Measurements from ENCODE around the gene ISG20. TPM values are rescaled to one million over a fixed set of nuclear protein-coding genes. Genes with fewer than 3 reads are reported as not detected.

The ISG20 gene
- total and polyA plus RNA-seq, 2 donors (not counting 3 experiments of a cell fraction or from before 2014, with no cell fraction given), result 6.4 to 7.5 TPM

DNA sequence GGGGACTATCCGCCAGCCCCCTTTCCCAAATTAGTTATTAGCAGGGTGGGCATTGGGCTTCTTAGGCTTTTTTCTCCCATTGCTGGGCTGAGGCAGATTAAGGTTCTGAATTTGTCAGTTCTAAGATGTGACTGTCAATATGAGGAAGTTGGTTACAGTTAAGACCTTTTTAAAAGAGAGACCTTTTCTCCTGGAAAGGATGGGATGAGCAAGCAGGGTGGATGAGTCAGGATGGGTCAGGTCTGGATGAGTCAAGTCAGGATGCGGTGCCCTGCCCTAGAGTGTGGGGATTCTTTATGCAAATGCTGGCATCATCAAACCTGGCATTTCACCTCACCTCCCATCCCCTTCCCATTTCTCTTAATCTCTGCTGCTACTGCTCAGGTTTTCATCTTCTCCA, 15.8 kb upstream of the ISG20 start:
- TF ChIP-seq POLR2A (IDR thresholded peaks at IDR 0.05; ENCODE audit: low read depth, low read length), result no peak
- TF ChIP-seq POLR2AphosphoS5 (IDR thresholded peaks at IDR 0.05; ENCODE audit: insufficient read depth, low read depth, low read length), result peak; percentile 18
- TF ChIP-seq FOS (IDR thresholded peaks at IDR 0.05; ENCODE audit: borderline replicate concordance, insufficient read depth, low read length), result peak; percentile 96
- TF ChIP-seq GATA2 (IDR thresholded peaks at IDR 0.05; ENCODE audit: insufficient read depth, insufficient read length, low read depth, low read length), result no peak
- POLR2A ChIA-PET, result no interaction called here
- Histone ChIP-seq H3K9me3 (replicated peaks; ENCODE audit: control insufficient read depth, insufficient read depth, low read length) (no peaks in the 10 kb centered on the region), H3K9ac (replicated peaks; ENCODE audit: extremely low read depth, insufficient read depth, low read length) (peak overlapping the region; percentile 87), H3K36me3 (ENCODE audit: control insufficient read depth in 2 of 2, extremely low read depth in 1 of 2, insufficient read depth in 2 of 2, low read length in 2 of 2) (peaks cover 7 to 11% of the 10 kb centered on the region in 2 experiments), H3K4me2 (ENCODE audit: insufficient read depth, low read length) (peak overlapping the region; percentile 84), H3K27me3 (ENCODE audit: control insufficient read depth in 2 of 2, insufficient read depth in 2 of 2, low read length in 2 of 2) (no peaks in the 10 kb centered on the region), H3K4me3 (replicated peaks in 1 of 3; ENCODE audit: insufficient read depth in 1 of 3, low read depth in 1 of 3, low read length in 3 of 3) (peak overlapping the region in 1 of 3 experiments; percentile 78), H3K9me1 (replicated peaks; ENCODE audit: control insufficient read depth, extremely low read depth, insufficient read depth, low read length) (no peaks in the 10 kb centered on the region), H2AFZ (ENCODE audit: low read depth, low read length) (no peak overlapping the region), H4K20me1 (replicated peaks; ENCODE audit: control insufficient read depth, extremely low read depth, insufficient read depth, low read length) (no peaks in the 10 kb centered on the region), H3K27ac (ENCODE audit: insufficient read depth, low read depth, low read length) (peak overlapping the region; percentile 81), H3K4me1 (ENCODE audit: control insufficient read depth, extremely low read depth, insufficient read depth, low read length) (peaks cover 31% of the 10 kb centered on the region), H3K79me2 (ENCODE audit: control insufficient read depth, insufficient read depth, low read length) (peaks cover 69% of the 10 kb centered on the region)
- FAIRE-seq (peak; percentile 84), DNase-seq (ENCODE audit: low read depth, low spot score) (peak; percentile 55)
- BruUV-seq (replicated peaks), result no TSS peak
- intact Hi-C loops (cut with micrococcal nuclease), result loop anchor here (5.0 to 10.0 kb wide), 3 partner anchors 156 to 712 kb away; partner anchors contain the start of genes MRPL46, MRPS11 and POLG
- CTCF ChIA-PET, result interaction anchor here (1.1 to 2.1 kb wide), 2 partner anchors 9 to 211 kb away, joined by 3 to 69 read pairs; no protein-coding TSS in a partner anchor
- dilution Hi-C loops (cut with MboI; ENCODE audit: extremely low pct_ligation_motif_present, low sequenced_read_pairs), result no loop called here

DNA sequence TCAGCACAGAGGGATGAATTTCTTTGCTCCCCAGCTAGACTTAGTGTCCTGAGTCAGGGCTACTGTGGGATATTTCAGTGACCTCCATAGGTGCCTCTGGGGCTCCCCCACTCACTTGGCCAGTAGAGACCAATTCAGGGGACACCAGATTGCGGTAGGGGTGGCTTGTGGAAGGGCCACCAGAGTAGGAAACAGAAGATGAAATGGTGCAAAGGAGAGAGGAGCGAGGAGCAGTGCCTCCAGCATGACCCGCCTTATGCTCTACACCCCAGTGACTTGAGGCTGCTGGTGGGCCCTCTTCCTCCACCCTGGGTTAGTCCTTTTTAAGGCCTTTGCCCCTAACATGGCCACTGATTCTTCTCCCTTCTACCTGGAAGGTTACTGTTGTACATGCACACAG, 15.2 kb upstream of the ISG20 start:
- FAIRE-seq (no peak), DNase-seq (ENCODE audit: low read depth, low spot score) (no peak)
- H3K4me1 ChIP-seq (ENCODE audit: control insufficient read depth, extremely low read depth, insufficient read depth, low read length), result peaks cover 31% of the 10 kb centered on the region
- BruUV-seq (replicated peaks), result no TSS peak
- no peak overlapping the region for H3K4me3 ChIP-seq (replicated peaks in 1 of 3; ENCODE audit: insufficient read depth in 1 of 3, low read depth in 1 of 3, low read length in 3 of 3)
- peaks cover 7 to 12% of the 10 kb centered on the region in 2 experiments for H3K36me3 ChIP-seq (ENCODE audit: control insufficient read depth in 2 of 2, extremely low read depth in 1 of 2, insufficient read depth in 2 of 2, low read length in 2 of 2)
- no peak overlapping the region for H2AFZ ChIP-seq (ENCODE audit: low read depth, low read length)
- POLR2A ChIA-PET, result interaction anchor here (1.4 kb wide), 1 partner anchor 15 kb away, joined by 8 read pairs; the partner anchor contains the start of gene ISG20
- no peak overlapping the region for H3K9ac ChIP-seq (replicated peaks; ENCODE audit: extremely low read depth, insufficient read depth, low read length)
- no peaks in the 10 kb centered on the region for H3K9me3 ChIP-seq (replicated peaks; ENCODE audit: control insufficient read depth, insufficient read depth, low read length)
- H4K20me1 ChIP-seq (replicated peaks; ENCODE audit: control insufficient read depth, extremely low read depth, insufficient read depth, low read length), result no peaks in the 10 kb centered on the region
- H3K79me2 ChIP-seq (ENCODE audit: control insufficient read depth, insufficient read depth, low read length), result peaks cover 75% of the 10 kb centered on the region
- dilution Hi-C loops (cut with MboI; ENCODE audit: extremely low pct_ligation_motif_present, low sequenced_read_pairs) (no loop called here), intact Hi-C loops (cut with micrococcal nuclease) (loop anchor here (1.0 to 10.0 kb wide), 9 partner anchors 78 to 711 kb away; partner anchors contain the start of genes MRPL46, MRPS11 and POLG)
- H3K27ac ChIP-seq (ENCODE audit: insufficient read depth, low read depth, low read length), result peak overlapping the region; percentile 44
- H3K27me3 ChIP-seq (ENCODE audit: control insufficient read depth in 2 of 2, insufficient read depth in 2 of 2, low read length in 2 of 2), result no peaks in the 10 kb centered on the region
- CTCF ChIA-PET, result interaction anchor here (1.0 to 2.7 kb wide), 13 partner anchors 8 to 281 kb away, joined by 3 to 69 read pairs (median 7); partner anchors contain the start of genes HAPLN3, MRPL46 and MRPS11
- H3K9me1 ChIP-seq (replicated peaks; ENCODE audit: control insufficient read depth, extremely low read depth, insufficient read depth, low read length), result no peaks in the 10 kb centered on the region
- peak overlapping the region; percentile 84 for H3K4me2 ChIP-seq (ENCODE audit: insufficient read depth, low read length)
- TF ChIP-seq EZH2 (IDR thresholded peaks at IDR 0.05; ENCODE audit: borderline replicate concordance, low read depth, low read length, severe bottlenecking), result no peak
- no peak for TF ChIP-seq POLR2A (IDR thresholded peaks at IDR 0.05; ENCODE audit: low read depth, low read length)
- no peak for TF ChIP-seq GATA2 (IDR thresholded peaks at IDR 0.05; ENCODE audit: insufficient read depth, insufficient read length, low read depth, low read length)
- no peak for TF ChIP-seq JUN (IDR thresholded peaks at IDR 0.05; ENCODE audit: borderline replicate concordance, insufficient read depth, insufficient read length, low read depth)
- TF ChIP-seq, protein P1, sequence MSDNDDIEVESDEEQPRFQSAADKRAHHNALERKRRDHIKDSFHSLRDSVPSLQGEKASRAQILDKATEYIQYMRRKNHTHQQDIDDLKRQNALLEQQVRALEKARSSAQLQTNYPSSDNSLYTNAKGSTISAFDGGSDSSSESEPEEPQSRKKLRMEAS (IDR thresholded peaks at IDR 0.05; ENCODE audit: insufficient read depth, insufficient read length), result no peak
- no peak for TF ChIP-seq MYC (IDR thresholded peaks at IDR 0.05; ENCODE audit: low read depth, low read length)

All from endothelial cell of umbilical vein (primary cell).